ENCODE results near the gene ACRV1. TPM values are rescaled to one million over a fixed set of nuclear protein-coding genes. Genes with fewer than 3 reads are reported as not detected.
"Not testable (repeated sequence)": the region's sequence is repeated elsewhere in the genome, so short reads cannot be mapped to it uniquely, and the experiment has no call there.

ACRV1 gene, protein sequence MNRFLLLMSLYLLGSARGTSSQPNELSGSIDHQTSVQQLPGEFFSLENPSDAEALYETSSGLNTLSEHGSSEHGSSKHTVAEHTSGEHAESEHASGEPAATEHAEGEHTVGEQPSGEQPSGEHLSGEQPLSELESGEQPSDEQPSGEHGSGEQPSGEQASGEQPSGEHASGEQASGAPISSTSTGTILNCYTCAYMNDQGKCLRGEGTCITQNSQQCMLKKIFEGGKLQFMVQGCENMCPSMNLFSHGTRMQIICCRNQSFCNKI
- total RNA-seq, result not detected in 2 replicates

DNA sequence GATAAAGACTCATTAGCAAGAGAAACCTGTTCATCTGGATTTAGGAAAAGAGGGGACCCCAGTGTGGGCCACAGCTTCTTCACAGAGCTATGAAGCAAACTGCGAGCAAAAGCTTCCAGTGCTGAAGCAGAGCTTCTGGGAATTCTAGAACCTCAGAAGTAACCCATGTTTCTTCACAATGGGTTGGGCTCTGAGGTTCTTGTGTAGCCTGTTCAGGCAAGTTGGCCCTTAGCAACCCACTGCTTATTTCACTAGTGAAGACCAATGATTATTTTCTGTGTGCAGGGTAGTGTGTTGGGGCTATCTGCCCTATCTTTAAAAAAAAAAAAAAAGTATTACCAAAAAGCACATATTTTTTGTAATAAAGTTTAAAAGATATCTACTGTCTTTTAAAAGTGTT lies at the start of gene ACRV1:
Gene ACRV1 (minus strand): TSS at position 101 of the 400 bp plus-strand sequence. CDS start 67 bp downstream, at position 34.
- TF ChIP-seq, protein P1, sequence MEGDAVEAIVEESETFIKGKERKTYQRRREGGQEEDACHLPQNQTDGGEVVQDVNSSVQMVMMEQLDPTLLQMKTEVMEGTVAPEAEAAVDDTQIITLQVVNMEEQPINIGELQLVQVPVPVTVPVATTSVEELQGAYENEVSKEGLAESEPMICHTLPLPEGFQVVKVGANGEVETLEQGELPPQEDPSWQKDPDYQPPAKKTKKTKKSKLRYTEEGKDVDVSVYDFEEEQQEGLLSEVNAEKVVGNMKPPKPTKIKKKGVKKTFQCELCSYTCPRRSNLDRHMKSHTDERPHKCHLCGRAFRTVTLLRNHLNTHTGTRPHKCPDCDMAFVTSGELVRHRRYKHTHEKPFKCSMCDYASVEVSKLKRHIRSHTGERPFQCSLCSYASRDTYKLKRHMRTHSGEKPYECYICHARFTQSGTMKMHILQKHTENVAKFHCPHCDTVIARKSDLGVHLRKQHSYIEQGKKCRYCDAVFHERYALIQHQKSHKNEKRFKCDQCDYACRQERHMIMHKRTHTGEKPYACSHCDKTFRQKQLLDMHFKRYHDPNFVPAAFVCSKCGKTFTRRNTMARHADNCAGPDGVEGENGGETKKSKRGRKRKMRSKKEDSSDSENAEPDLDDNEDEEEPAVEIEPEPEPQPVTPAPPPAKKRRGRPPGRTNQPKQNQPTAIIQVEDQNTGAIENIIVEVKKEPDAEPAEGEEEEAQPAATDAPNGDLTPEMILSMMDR (IDR thresholded peaks at IDR 0.05; ENCODE audit: extremely low read depth, low read depth, low read length), result no peak
- no peaks in the 10 kb centered on the region for H3K79me2 ChIP-seq (ENCODE audit: insufficient read depth, low read length)
- H3K27me3 ChIP-seq (ENCODE audit: insufficient read depth, low read length), result no peaks in the 10 kb centered on the region
- H3K9me3 ChIP-seq (ENCODE audit: low read depth, low read length), result no peaks in the 10 kb centered on the region
- H3K36me3 ChIP-seq (ENCODE audit: insufficient read depth, low read length), result peaks cover 9% of the 10 kb centered on the region
- no peaks in the 10 kb centered on the region for H4K20me1 ChIP-seq (ENCODE audit: insufficient read depth, low read length)
- no peak within 1 kb of the TSS for H3K4me3 ChIP-seq (ENCODE audit: insufficient read depth, low read length)
- H3K4me2 ChIP-seq (ENCODE audit: insufficient read depth, low read length), result no peak within 1 kb of the TSS
- H2AFZ ChIP-seq (ENCODE audit: low read length), result no peak within 1 kb of the TSS
- no peak within 1 kb of the TSS for H3K27ac ChIP-seq (ENCODE audit: low read depth, low read length)
- no peak for DNase-seq (ENCODE audit: insufficient read length, low spot score, missing footprints)
- H3K4me1 ChIP-seq (ENCODE audit: insufficient read depth, low read length), result no peaks in the 10 kb centered on the region

DNA sequence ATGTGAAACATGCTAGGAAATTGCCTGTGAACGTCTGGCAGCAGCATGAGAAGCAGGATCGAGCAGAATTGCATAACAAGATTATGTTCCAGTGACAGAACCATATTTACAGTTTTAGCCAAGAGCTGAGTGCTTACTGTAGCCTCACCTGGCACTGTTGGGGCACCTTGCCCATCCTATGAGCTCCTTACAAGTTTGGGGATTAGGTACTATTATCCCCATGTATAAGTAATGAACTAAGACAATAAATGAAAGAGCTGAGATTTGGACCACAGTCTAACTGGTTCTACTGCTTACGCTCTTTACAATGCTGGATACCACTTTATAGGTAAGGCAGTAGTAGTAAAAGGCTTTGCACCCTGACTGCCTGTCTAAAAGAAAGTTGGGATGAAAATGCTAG lies 48.3 kb upstream of the ACRV1 start:
- Histone ChIP-seq H4K20me1 (ENCODE audit: insufficient read depth, low read length) (no peaks in the 10 kb centered on the region), H3K27ac (ENCODE audit: low read depth, low read length) (no peak overlapping the region), H3K4me3 (ENCODE audit: insufficient read depth, low read length) (no peak overlapping the region), H3K79me2 (ENCODE audit: insufficient read depth, low read length) (no peaks in the 10 kb centered on the region), H2AFZ (ENCODE audit: low read length) (no peak overlapping the region), H3K4me1 (ENCODE audit: insufficient read depth, low read length) (no peaks in the 10 kb centered on the region), H3K4me2 (ENCODE audit: insufficient read depth, low read length) (no peak overlapping the region), H3K27me3 (ENCODE audit: insufficient read depth, low read length) (no peaks in the 10 kb centered on the region), H3K9me3 (ENCODE audit: low read depth, low read length) (no peaks in the 10 kb centered on the region), H3K36me3 (ENCODE audit: insufficient read depth, low read length) (no peaks in the 10 kb centered on the region)
- TF ChIP-seq, protein P1 (IDR thresholded peaks at IDR 0.05; ENCODE audit: extremely low read depth, low read depth, low read length), result no peak
- DNase-seq (ENCODE audit: insufficient read length, low spot score, missing footprints), result peak; percentile 3

DNA sequence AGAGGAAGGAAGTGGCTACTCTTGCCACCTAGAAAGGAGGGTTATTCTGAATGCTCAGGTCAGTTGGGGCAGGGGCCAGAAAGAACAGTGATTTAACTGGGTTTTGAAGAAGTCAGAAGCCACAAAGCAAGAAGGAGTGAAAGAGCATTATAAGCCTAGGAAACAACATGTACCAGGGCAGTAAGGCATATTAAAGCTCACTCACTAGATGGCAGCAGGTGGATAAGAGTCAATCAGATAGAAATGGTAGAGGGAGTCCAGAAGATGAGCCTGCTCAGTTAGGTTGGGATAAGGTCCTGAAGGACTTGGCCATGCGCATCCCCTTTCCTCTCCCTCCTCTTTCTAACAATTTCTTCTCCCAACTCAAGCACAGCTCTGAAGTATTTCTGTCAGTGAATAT lies 43.5 kb upstream of the ACRV1 start:
- Histone ChIP-seq H4K20me1 (ENCODE audit: insufficient read depth, low read length) (no peaks in the 10 kb centered on the region), H3K79me2 (ENCODE audit: insufficient read depth, low read length) (no peaks in the 10 kb centered on the region), H3K9me3 (ENCODE audit: low read depth, low read length) (no peaks in the 10 kb centered on the region), H3K27ac (ENCODE audit: low read depth, low read length) (no peak overlapping the region), H3K27me3 (ENCODE audit: insufficient read depth, low read length) (no peaks in the 10 kb centered on the region), H3K4me2 (ENCODE audit: insufficient read depth, low read length) (no peak overlapping the region), H3K4me3 (ENCODE audit: insufficient read depth, low read length) (no peak overlapping the region), H3K4me1 (ENCODE audit: insufficient read depth, low read length) (no peaks in the 10 kb centered on the region), H3K36me3 (ENCODE audit: insufficient read depth, low read length) (no peaks in the 10 kb centered on the region), H2AFZ (ENCODE audit: low read length) (no peak overlapping the region)
- DNase-seq (ENCODE audit: insufficient read length, low spot score, missing footprints), result peak; percentile 29
- TF ChIP-seq, protein P1 (IDR thresholded peaks at IDR 0.05; ENCODE audit: extremely low read depth, low read depth, low read length), result peak; percentile 23

DNA sequence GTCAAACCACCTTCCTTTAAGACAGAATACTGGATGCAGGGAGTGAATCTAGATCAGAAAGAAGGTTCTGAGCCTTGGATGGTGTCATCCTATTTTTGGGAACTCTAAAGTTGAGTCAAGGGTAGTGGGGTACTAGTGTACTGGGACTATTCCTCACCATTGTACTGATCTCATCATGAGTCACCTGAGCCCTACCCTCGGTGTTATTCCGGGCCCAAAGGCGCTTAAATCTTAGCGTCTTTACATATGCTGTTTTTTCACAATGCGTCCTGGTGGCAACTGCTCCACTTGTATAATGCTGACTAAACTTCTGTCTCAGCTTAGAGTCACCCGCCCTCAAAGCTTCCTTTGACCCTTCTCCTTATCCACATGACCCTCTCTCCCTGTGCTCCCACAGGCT lies 40.1 kb upstream of the ACRV1 start:
- peak; percentile 50 for DNase-seq (ENCODE audit: insufficient read length, low spot score, missing footprints)
- Histone ChIP-seq H3K27me3 (ENCODE audit: insufficient read depth, low read length) (no peaks in the 10 kb centered on the region), H3K27ac (ENCODE audit: low read depth, low read length) (no peak overlapping the region), H3K4me3 (ENCODE audit: insufficient read depth, low read length) (no peak overlapping the region), H3K9me3 (ENCODE audit: low read depth, low read length) (no peaks in the 10 kb centered on the region), H3K79me2 (ENCODE audit: insufficient read depth, low read length) (no peaks in the 10 kb centered on the region), H3K4me2 (ENCODE audit: insufficient read depth, low read length) (no peak overlapping the region), H3K4me1 (ENCODE audit: insufficient read depth, low read length) (no peaks in the 10 kb centered on the region), H3K36me3 (ENCODE audit: insufficient read depth, low read length) (no peaks in the 10 kb centered on the region), H4K20me1 (ENCODE audit: insufficient read depth, low read length) (no peaks in the 10 kb centered on the region), H2AFZ (ENCODE audit: low read length) (no peak overlapping the region)
- TF ChIP-seq, protein P1 (IDR thresholded peaks at IDR 0.05; ENCODE audit: extremely low read depth, low read depth, low read length), result no peak

DNA sequence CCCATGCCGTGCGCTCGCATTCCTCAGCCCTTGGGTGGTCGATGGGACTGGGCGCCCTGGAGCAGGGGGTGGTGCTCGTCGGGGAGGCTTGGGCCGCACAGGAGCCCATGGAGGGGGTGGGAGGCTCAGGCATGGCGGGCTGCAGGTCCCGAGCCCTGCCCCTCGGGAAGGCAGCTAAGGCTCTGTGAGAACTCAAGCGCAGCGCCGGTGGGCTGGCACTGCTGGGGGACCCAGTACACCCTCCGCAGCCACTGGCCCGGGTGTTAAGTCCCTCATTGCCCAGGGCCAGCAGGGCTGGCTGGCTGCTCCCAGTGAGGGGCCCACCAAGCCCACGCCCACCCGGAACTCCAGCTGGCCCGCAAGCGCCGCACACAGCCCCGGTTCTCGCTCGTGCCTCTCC lies 24.0 kb upstream of the ACRV1 start:
- H3K27ac ChIP-seq (ENCODE audit: low read depth, low read length); H3K4me2 ChIP-seq (ENCODE audit: insufficient read depth, low read length); H2AFZ ChIP-seq (ENCODE audit: low read length); H3K4me1 ChIP-seq (ENCODE audit: insufficient read depth, low read length); DNase-seq (ENCODE audit: insufficient read length, low spot score, missing footprints); H3K79me2 ChIP-seq (ENCODE audit: insufficient read depth, low read length); H3K27me3 ChIP-seq (ENCODE audit: insufficient read depth, low read length); H3K36me3 ChIP-seq (ENCODE audit: insufficient read depth, low read length); H4K20me1 ChIP-seq (ENCODE audit: insufficient read depth, low read length); H3K9me3 ChIP-seq (ENCODE audit: low read depth, low read length); H3K4me3 ChIP-seq (ENCODE audit: insufficient read depth, low read length): not testable (repeated sequence)

Measured in osteoblast (primary cell).